Globus pallidus (tissue), 1 donor: ENCODE measurements around the gene TNFAIP3.

Experiments used
- DNase-seq: peaks from one replicate; pipeline ENCODE4 v3.0.0-alpha.2; 2015; ENCODE audit warnings: low spot score

TNFAIP3 gene

GRCh38 chr6:137903274-137903932 lies 36.3 kb downstream of the TNFAIP3 start:
- DNase-seq, result no peak

GRCh38 chr6:137903933-137904821 lies 37.1 kb downstream of the TNFAIP3 start:
- DNase-seq, result no peak

GRCh38 chr6:137904822-137905617 lies 38.0 kb downstream of the TNFAIP3 start:
- DNase-seq, result no peak

GRCh38 chr6:137906020-137906472 lies 39.0 kb downstream of the TNFAIP3 start:
- DNase-seq, result no peak

GRCh38 chr6:137907170-137907569 lies 40.1 kb downstream of the TNFAIP3 start:
- no peak for DNase-seq

DNA sequence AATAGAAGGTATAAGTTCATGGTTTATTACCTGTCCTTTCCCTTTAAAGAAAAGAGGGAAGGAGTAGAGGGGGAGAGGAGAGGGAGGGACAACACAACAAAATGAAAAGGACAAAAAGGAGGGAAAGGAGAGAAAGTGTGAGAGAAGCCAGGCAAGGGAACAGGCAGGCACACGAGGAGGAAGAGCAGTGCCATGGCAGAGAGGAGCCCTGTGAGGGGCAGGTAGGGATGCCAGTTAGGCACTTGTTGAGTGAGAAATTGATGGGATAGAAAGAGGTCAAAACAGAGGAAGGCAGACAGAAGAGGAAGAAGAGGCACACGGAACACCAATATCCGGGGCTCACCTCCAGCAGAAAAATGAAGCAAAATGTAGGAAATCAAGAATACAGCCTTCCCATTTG lies 42.5 kb downstream of the TNFAIP3 start:
- DNase-seq, result no peak

DNA sequence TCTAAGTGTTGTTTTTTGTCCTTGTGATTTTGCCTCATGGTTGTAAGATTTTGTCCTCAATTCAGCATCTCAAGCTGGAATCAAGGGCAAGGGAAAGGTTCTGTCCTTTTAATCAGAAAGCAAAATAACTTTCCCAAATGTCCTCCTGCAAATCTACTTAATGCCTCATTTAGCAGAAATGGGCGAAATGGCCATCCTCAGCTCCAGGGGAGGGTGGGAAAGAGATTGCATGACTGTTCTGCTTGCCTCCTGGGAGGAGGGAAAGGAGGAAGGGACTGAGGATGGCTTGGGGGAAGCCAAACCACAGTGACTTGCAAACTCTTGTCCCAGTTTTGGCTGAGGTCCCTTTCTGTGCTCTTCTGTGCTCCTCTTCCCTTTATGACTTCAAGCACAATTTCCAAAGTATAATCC lies 43.4 kb downstream of the TNFAIP3 start:
- DNase-seq, result no peak

DNA sequence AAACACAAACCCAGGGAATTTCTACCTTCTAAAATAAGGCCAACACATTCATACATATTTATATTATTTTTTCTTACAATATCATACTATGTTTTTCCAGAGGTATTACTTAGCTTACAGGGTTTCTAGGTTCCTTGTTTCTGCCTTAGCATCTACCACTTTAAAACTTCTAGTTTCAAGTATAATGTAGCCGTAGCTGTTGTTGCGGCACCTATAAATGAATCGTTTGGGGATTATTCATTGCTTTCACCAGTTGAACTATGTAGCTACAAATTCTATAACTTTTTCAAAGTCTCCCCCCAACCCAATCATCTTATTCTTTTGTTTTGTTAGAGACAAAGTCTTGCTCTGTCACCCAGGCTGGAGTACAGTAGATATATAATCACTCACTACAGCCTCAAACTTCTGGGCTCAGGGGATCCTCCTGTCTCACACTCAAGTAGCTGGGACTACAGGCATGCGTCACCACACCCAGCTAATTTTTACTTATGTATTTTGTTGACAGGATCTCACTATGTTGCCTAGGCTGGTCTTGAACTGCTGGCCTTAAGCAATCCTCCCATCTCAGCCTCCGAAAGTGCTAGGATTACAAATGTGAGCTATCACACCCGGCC lies 43.9 kb downstream of the TNFAIP3 start:
- no peak for DNase-seq

DNA sequence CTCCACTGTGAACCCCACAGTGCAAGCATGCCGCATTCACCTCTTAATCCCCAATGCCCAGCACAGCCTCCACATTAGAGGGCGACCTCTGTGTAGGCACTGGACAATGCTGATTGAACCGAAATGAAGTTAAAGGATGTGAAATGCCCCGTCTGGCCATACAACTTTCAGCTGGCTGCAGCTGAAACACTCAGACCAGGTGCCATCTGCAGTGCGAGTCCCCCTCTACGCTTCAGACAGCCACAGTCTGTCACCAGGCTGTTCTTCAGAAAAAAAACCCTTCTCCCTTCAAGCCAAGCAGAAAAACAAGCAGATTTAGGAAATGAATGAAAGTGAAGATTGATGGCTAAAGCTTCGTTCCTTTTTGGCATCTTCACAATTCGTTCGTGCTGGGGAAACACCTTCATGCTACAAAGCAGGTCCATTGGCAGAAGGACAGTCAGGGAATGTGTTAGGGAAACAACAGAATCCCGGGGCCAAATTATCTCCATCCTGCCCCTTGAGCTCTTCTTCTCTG lies 44.7 kb downstream of the TNFAIP3 start:
- no peak for DNase-seq

GRCh38 chr6:137912813-137913212 lies 45.8 kb downstream of the TNFAIP3 start:
- DNase-seq, result no peak

DNA sequence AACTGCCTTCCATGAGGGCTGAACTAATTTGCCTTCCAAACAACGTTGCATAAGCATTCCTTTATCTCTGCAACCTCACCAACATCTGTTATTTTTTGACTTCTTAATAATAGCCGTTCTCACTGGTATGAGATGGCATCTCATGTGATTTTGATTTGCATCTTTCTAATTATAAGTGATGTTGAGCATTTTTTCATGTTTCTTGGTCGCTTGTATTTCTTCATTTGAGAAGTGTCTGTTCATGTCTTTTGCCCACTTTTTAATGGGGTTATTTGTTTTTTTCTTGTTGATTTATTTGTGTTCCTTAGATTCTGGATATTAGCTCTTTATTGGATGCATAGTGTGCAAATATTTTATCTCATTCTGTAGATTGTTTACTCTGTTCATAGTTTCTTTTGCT lies 46.4 kb downstream of the TNFAIP3 start:
- DNase-seq, result no peak

GRCh38 chr6:137913996-137914529 lies 47.0 kb downstream of the TNFAIP3 start:
- no peak for DNase-seq

- no peak for DNase-seq
Measured at GRCh38 chr6:137914530-137915193, 47.6 kb downstream of the TNFAIP3 start.

- DNase-seq, result no peak
Measured at GRCh38 chr6:137915790-137916189, 48.7 kb downstream of the TNFAIP3 start.

DNA sequence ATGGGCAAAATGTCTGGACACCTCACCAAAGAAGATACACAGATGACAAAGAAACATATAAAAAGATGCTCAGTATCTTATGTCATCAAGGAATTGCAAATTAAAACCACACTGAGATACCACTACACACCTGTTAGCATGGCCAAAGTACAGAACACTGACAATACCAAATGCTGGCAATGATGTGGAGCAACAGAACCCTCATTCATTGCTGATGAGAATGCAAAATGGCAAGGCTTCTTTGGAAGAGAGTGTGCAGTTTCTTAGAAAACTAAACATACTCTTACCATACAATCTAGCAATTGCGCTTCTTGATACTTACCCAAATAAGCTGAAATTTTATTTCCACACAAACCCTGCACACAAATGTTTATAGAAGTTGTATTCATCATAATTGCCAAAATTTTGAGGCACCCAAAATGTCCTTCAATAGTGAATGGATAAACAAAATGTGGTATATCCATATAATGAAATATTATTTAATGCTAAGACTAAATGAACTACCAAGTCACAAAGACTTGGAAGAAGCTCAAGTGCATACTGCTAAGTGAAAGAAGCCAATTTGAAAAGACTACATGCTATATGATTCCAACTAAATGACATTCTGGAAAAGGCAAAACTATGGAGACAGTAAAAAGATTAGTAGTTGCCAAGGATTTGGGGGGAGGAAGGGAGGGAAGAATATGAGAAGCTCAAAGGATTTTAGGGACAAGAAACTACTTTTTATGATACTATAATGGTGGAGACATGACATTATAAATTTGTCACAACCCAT lies 50.7 kb downstream of the TNFAIP3 start:
- no peak for DNase-seq

DNA sequence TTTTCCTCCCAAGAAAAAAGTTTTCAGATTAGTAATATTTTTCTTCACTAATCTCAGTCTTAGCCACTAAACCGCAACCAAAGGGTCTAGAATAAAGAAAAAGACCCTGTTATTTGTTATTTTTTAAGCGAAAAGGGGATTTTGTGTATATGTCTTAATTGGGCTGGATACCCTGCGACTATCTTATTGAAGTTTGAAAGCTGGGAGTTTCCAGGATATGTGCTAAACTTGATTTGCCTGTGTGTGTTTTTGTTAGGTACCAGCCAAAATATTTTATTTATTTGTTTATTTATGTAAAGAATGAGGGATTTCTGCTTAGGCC lies 52.4 kb downstream of the TNFAIP3 start:
- no peak for DNase-seq

DNA sequence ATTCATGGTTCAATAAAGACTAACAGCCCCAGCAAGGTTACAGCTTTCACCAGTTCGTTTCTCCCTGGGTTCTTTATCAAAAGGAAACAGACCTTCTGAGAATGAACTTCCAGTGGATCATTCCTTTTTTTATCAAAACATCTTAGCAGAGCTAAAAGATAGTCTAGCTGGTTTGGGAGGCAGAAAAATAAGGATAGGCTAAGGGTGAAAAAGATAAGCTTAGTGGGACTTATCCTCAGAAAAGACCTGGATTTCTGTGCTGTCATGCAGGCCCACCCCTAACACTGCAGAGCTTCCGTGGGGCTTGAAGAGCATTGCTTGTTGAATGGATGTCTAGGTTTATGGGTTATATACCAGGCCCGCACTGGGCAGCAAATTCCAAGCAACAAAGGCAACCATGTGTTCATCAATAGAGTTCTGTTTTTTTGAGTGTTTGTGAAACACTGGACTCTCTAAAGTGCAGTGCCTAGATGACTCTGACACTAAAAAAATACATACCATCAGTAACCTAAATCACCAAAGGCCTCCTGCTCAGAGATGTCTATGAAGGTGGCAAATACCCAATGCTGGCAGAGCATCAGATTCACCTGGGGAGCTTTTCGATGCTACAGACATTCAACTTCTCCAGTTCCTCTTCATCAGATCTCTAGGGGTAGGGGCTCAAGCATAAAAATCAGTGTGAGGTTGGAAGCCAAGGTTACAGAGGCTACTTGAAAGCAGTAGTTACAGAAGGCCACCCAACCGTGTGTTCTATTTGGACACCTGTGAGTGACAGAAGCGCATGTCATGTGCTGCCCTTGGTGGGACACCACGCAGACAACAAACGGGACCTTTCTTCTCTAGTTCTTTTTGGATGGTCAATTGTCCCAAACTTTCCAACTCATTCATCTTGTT lies 53.0 kb downstream of the TNFAIP3 start:
- no peak for DNase-seq

- DNase-seq, result no peak
Measured at GRCh38 chr6:137921823-137922222, 54.8 kb downstream of the TNFAIP3 start.
